ENCODE results near the gene CHM.
"Not testable (repeated sequence)": the region's sequence is repeated elsewhere in the genome, so short reads cannot be mapped to it uniquely, and the experiment has no call there.

Gene CHM

GRCh38 chrX:85922821-85923220 is 124.5 kb downstream of the CHM start:
- no peak for TF ChIP-seq CTCF (IDR thresholded peaks at IDR 0.05; ENCODE audit: control insufficient read depth, insufficient read depth, low read depth, low read length, missing control alignments)
- H3K4me3 ChIP-seq (ENCODE audit: control insufficient read depth, low read depth, low read length), result no peak overlapping the region
- peak; percentile 51 for DNase-seq (ENCODE audit: low read depth)

- not testable (repeated sequence) for H3K4me3 ChIP-seq (ENCODE audit: control insufficient read depth, low read depth, low read length); DNase-seq (ENCODE audit: low read depth)
Measured at GRCh38 chrX:85916656-85917280, 130.6 kb downstream of the CHM start.

GRCh38 chrX:85914431-85914830 is 132.9 kb downstream of the CHM start:
- no peak for TF ChIP-seq CTCF (IDR thresholded peaks at IDR 0.05; ENCODE audit: control insufficient read depth, insufficient read depth, low read depth, low read length, missing control alignments)

GRCh38 chrX:85907316-85907715 is 140.0 kb downstream of the CHM start:
- no peak for TF ChIP-seq CTCF (IDR thresholded peaks at IDR 0.05; ENCODE audit: control insufficient read depth, insufficient read depth, low read depth, low read length, missing control alignments)

More at GRCh38 chrX:85914431-85914830, 132.9 kb downstream of the CHM start:
- H3K4me3 ChIP-seq (ENCODE audit: control insufficient read depth, low read depth, low read length), result no peak overlapping the region
- DNase-seq (ENCODE audit: low read depth), result no peak

GRCh38 chrX:85906399-85906798 is 141.0 kb downstream of the CHM start:
- no peak for DNase-seq (ENCODE audit: low read depth)
- no peak for TF ChIP-seq CTCF (IDR thresholded peaks at IDR 0.05; ENCODE audit: control insufficient read depth, insufficient read depth, low read depth, low read length, missing control alignments)
- H3K4me3 ChIP-seq (ENCODE audit: control insufficient read depth, low read depth, low read length), result no peak overlapping the region

More at GRCh38 chrX:85907316-85907715, 140.0 kb downstream of the CHM start:
- no peak for DNase-seq (ENCODE audit: low read depth)
- H3K4me3 ChIP-seq (ENCODE audit: control insufficient read depth, low read depth, low read length), result no peak overlapping the region

GRCh38 chrX:85905851-85906250 is 141.5 kb downstream of the CHM start:
- no peak for DNase-seq (ENCODE audit: low read depth)
- no peak overlapping the region for H3K4me3 ChIP-seq (ENCODE audit: control insufficient read depth, low read depth, low read length)
- TF ChIP-seq CTCF (IDR thresholded peaks at IDR 0.05; ENCODE audit: control insufficient read depth, insufficient read depth, low read depth, low read length, missing control alignments), result no peak

GRCh38 chrX:85903692-85904471 is 143.5 kb downstream of the CHM start:
- no peak for TF ChIP-seq CTCF (IDR thresholded peaks at IDR 0.05; ENCODE audit: control insufficient read depth, insufficient read depth, low read depth, low read length, missing control alignments)
- H3K4me3 ChIP-seq (ENCODE audit: control insufficient read depth, low read depth, low read length), result no peak overlapping the region
- DNase-seq (ENCODE audit: low read depth), result no peak
